CD4-positive, alpha-beta T cell treated with Interferon gamma for 1 hour (primary cell): ENCODE results near the gene TAS2R30.
"Not testable (repeated sequence)": the region's sequence is repeated elsewhere in the genome, so short reads cannot be mapped to it uniquely, and the experiment has no call there.

Source experiments
- DNase-seq: peaks from one replicate; pipeline ENCODE4 v3.0.0-alpha.2; 2020

The TAS2R30 gene

DNA sequence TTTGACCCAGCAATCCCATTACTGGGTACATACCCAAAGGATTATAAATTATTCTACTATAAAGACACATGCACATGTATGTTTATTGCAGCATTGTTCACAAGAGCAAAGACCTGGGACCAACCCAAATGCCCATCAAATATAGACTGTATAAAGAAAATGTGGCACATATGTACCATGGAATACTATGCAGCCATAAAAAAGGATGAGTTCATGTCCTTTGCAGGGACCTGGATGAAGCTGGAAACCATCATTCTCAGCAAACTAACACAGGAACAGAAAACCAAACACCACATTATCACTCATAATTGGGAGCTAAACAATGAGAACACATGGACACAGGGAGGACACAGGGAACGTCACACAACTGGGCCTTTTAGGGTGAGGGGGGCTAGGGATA is 20.3 kb downstream of the TAS2R30 start:
- not testable (repeated sequence) for DNase-seq

DNA sequence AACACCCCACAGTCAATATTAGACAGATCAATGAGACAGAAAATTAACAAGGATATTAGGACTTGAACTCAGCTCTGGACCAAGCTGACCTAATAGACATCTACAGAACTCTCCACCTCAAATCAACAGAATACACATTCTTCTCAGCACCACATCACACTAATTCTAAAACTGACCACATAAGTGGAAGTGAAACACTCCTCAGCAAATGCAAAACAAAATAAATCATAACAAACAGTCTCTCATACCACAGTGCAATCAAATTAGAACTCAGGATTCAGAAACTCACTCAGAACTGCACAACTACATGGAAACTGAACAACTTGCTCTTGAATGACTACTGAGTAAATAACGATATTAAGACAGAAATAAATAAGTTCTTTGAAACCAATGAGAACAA is 23.2 kb downstream of the TAS2R30 start:
- not testable (repeated sequence) for DNase-seq

- DNase-seq: no peak
These were observed 25.6 kb downstream of the TAS2R30 start for GRCh38 chr12:11108862-11109261.

GRCh38 chr12:11107719-11108118 is 26.7 kb downstream of the TAS2R30 start:
- DNase-seq: no peak

DNA sequence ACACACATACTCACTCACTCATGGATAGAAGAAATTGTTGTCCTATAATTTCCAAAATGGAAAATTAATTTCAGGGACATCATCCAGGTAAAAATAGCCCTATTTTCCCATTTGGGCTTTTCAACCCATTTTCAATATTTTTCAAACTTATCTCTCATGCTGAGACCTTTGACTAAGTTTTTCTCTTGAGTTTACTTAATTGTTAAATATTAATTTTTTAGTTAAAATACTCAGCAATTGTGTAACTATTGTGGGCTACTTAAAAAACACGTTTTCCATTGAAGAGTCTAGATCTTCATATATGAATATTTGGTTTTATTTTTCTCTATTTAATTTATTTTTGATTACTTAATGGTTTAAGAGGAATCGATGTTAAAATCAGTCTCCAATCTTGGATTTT is 28.2 kb downstream of the TAS2R30 start:
- no peak for DNase-seq

DNA sequence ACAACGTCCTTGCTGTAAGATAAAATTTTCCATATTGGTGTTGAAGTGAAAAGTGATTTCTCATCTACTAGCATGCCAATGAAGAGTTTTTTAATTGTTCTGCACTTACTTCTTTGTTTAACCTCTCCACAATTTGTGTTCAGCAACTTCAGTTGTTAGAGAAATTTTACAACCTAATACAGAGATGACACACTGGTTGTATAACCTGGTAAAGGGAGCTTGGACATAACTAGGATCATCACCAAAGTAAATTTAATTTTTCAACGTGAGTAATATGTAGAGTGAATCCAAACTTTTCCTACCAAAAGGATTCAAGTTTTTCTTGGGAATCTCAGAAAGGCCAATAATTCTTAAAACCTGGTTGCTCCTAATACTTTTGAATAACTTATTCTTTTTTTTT is 28.9 kb downstream of the TAS2R30 start:
- no peak for DNase-seq

- not testable (repeated sequence) for DNase-seq
These were observed 39.5 kb downstream of the TAS2R30 start for GRCh38 chr12:11094910-11095309.

GRCh38 chr12:11092128-11092527 is 42.3 kb downstream of the TAS2R30 start, which contains the start of gene TAS2R43:
Gene TAS2R43, minus strand, starts transcription at chr12:11092313. Its CDS starts 84 bp downstream, at chr12:11092229.
- DNase-seq: no peak

DNA sequence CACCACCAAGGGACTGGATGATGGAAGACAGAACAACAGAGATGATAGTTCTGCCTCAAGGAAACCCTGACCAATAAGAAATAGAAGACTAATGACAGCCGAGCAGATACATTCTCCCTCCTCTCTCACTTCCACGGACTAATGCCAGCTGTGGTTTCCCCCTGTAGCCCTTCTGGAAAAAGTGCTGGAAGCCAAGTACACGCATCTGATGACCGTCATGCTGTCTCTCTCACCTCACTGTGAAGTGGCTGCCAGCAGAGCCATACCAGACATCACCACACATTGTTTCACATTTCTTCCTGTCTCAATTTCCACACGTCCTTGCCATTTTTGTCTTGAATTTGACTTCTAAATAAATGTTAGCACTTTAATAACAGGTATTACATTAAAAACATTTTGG is 45.2 kb downstream of the TAS2R30 start:
- no peak for DNase-seq

DNA sequence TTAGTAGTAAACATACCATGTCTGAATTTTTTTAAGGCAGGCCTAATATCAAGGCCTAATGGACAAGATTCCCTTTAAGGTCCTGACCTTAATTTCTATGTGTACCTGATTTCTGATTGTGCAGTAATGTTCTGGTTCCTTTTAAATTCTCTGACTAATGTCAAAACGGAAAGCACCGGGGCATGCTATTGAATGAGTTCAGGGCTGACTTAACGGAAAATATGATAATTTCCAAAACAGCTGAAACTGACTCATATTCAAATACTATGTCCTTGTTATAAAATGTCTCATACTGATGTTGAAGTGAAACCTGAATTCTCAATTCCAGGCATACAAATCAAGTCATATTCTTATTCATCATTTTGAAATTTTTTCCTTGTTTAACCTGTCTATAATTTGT is 49.0 kb downstream of the TAS2R30 start:
- no peak for DNase-seq
